Esophagus muscularis mucosa (tissue), 4 donors: ENCODE data around the gene ZIC5.

Experiments used
- EP300 ChIP-seq: sonication (generic); formaldehyde crosslinking; IDR thresholded peaks from one replicate; pipeline ENCODE4 v1.6.1; 2017; ENCODE audit warnings: antibody characterized with exemption
- POLR2A ChIP-seq: fragments of 450-650 bp; IDR thresholded peaks from one replicate; pipeline ENCODE4 v1.6.1; 2017; ENCODE audit warnings: antibody characterized with exemption, moderate library complexity, mild to moderate bottlenecking, low read depth
- POLR2AphosphoS5 ChIP-seq, 2 donors: sonication (generic); formaldehyde crosslinking; IDR thresholded peaks; one replicate each; pipeline ENCODE4 v1.6.1; 2017; ENCODE audit warnings: antibody characterized with exemption in 2 of 2
- TF ChIP-seq, protein P1 (sequence below), 3 experiments: fragments of 200-600 bp in 2 of 3; fragments of 450-650 bp in 1 of 3; sonication (generic) in 2 of 3; IDR thresholded peaks; one replicate each; pipeline ENCODE4 v1.5.1; 2017 to 2019; ENCODE audit warnings: antibody characterized with exemption in 3 of 3, mild to moderate bottlenecking in 2 of 3, moderate library complexity in 1 of 3

DNA sequence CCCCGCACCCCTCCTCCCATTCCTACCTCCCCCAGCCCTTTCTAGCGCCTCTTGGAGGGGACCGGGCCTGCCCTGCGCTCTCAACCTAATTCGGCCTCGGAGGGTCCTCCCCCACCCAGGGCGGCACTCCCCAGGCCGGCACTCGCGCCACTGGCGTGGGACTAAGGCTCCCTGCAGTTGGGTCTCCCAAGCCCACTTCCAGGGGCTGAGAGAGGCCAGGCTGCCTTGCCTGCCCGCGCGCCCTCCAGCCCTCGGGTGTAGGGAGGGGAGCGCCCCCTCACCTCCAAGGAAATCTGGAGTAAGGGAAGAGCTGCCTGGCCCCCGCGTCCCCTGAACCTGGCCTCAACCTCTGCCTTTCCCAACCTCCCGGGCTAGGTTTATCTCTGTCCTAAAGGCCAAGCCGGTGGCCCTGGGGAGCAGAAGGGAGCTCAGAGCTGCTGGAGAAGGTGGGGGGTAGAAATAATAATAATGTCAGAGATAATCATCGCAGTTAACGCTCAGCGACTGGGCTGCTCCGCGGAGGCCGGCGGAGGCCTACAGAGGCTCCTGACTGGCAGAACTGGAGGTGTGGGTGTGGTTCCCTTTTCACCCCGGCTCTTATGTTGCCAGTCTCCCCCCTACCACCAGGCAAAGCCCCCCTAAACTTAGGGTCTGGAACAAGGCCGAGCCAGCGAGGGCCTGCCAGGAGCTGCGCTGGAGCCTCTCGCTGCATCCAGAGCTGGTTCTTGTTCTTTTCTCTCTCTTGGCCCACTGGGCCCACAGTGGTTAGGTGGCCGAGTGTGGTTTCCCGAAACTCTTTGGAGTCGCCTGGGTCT lies 19.7 kb upstream of the ZIC5 start:
- TF ChIP-seq, protein P1, sequence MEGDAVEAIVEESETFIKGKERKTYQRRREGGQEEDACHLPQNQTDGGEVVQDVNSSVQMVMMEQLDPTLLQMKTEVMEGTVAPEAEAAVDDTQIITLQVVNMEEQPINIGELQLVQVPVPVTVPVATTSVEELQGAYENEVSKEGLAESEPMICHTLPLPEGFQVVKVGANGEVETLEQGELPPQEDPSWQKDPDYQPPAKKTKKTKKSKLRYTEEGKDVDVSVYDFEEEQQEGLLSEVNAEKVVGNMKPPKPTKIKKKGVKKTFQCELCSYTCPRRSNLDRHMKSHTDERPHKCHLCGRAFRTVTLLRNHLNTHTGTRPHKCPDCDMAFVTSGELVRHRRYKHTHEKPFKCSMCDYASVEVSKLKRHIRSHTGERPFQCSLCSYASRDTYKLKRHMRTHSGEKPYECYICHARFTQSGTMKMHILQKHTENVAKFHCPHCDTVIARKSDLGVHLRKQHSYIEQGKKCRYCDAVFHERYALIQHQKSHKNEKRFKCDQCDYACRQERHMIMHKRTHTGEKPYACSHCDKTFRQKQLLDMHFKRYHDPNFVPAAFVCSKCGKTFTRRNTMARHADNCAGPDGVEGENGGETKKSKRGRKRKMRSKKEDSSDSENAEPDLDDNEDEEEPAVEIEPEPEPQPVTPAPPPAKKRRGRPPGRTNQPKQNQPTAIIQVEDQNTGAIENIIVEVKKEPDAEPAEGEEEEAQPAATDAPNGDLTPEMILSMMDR (IDR thresholded peaks at IDR 0.05) = no peak
- TF ChIP-seq POLR2A (no peak), EP300 (no peak), POLR2AphosphoS5 (IDR thresholded peaks at IDR 0.05) (no peak)
